ENCODE results near the gene PTTG2.

GRCh38 chr4:38004887-38005286, 44.7 kb downstream of the PTTG2 start:
- TF ChIP-seq POLR2A (IDR thresholded peaks at IDR 0.05) = no peak
- TF ChIP-seq, protein P1, sequence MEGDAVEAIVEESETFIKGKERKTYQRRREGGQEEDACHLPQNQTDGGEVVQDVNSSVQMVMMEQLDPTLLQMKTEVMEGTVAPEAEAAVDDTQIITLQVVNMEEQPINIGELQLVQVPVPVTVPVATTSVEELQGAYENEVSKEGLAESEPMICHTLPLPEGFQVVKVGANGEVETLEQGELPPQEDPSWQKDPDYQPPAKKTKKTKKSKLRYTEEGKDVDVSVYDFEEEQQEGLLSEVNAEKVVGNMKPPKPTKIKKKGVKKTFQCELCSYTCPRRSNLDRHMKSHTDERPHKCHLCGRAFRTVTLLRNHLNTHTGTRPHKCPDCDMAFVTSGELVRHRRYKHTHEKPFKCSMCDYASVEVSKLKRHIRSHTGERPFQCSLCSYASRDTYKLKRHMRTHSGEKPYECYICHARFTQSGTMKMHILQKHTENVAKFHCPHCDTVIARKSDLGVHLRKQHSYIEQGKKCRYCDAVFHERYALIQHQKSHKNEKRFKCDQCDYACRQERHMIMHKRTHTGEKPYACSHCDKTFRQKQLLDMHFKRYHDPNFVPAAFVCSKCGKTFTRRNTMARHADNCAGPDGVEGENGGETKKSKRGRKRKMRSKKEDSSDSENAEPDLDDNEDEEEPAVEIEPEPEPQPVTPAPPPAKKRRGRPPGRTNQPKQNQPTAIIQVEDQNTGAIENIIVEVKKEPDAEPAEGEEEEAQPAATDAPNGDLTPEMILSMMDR (IDR thresholded peaks at IDR 0.05) = no peak
